CD4-positive, alpha-beta T cell (primary cell): ENCODE results near the gene SRD5A3. TPM values are rescaled to one million over a fixed set of nuclear protein-coding genes. Genes with fewer than 3 reads are reported as not detected.

Experiments
- ATAC-seq: fragments of 200-7000 bp; cut with Tn5 transposase; one replicate; pipeline ENCODE4 v1.10.0; 2022; ENCODE audit warnings: mild to moderate bottlenecking; ENCODE audit not compliant: poor library complexity
- CTCF ChIA-PET: fragments of 350-600 bp; sonication (Branson Sonifier 250); formaldehyde crosslinking; loops from one replicate; lab custom pipeline; 2021; ENCODE audit warnings: antibody characterized with exemption, inconsistent platforms; lab: Charles Lee
- POLR2A ChIA-PET: fragments of 350-600 bp; sonication (Branson Sonifier 250); formaldehyde crosslinking; loops from one replicate; lab custom pipeline; 2021; ENCODE audit warnings: antibody characterized with exemption, inconsistent platforms; lab: Charles Lee
- DNase-seq, 14 experiments: peaks; one replicate each; pipeline ENCODE4 v3.0.0-alpha.2; 2013 to 2020; ENCODE audit warnings: mixed read lengths in 2 of 14
- H3K27ac ChIP-seq, 2 donors: one replicate each; pipeline versions ENCODE4 v1.5.1 to v1.7.0; 2013; ENCODE audit warnings: low read length in 2 of 2, low read depth in 1 of 2, mild to moderate bottlenecking in 1 of 2
- H3K27me3 ChIP-seq, 2 experiments: 1 replicate in 1 of 2; 2 replicates in 1 of 2; pipeline versions ENCODE4 v1.6.1 to v1.7.0; 2013; ENCODE audit warnings: low read length in 2 of 2, control low read depth in 1 of 2, mild to moderate bottlenecking in 1 of 2, moderate library complexity in 1 of 2; ENCODE audit not compliant: insufficient read depth in 2 of 2, control insufficient read depth in 1 of 2
- H3K36me3 ChIP-seq: one replicate; pipeline ENCODE4 v1.6.1; 2013; ENCODE audit warnings: low read length, control low read depth; ENCODE audit not compliant: insufficient read depth
- H3K4me1 ChIP-seq: one replicate; pipeline ENCODE4 v1.6.1; 2013; ENCODE audit warnings: low read length, control low read depth; ENCODE audit not compliant: insufficient read depth
- H3K4me3 ChIP-seq: one replicate; pipeline ENCODE4 v1.5.1; 2013; ENCODE audit warnings: mild to moderate bottlenecking, low read length, moderate library complexity
- H3K9me3 ChIP-seq, 2 experiments: 1 replicate in 1 of 2; 2 replicates in 1 of 2; pipeline versions ENCODE4 v1.6.1 to v1.7.0; 2013; ENCODE audit warnings: low read length in 2 of 2, mild to moderate bottlenecking in 2 of 2, control low read depth in 1 of 2, moderate library complexity in 1 of 2; ENCODE audit not compliant: control insufficient read depth in 1 of 2, insufficient read depth in 1 of 2
- H3K27ac Mint-ChIP-seq: one replicate; pipeline ENCODE4 v1.8.0; 2020; ENCODE audit warnings: mixed read lengths
- H3K27me3 Mint-ChIP-seq: one replicate; pipeline ENCODE4 v1.8.0; 2021; ENCODE audit warnings: mixed read lengths
- H3K36me3 Mint-ChIP-seq: one replicate; pipeline ENCODE4 v1.8.0; 2021; ENCODE audit warnings: low read depth, mixed read lengths
- H3K4me1 Mint-ChIP-seq: one replicate; pipeline ENCODE4 v1.8.0; 2021; ENCODE audit warnings: low read depth, mixed read lengths
- H3K4me3 Mint-ChIP-seq: one replicate; pipeline ENCODE4 v1.8.0; 2020; ENCODE audit warnings: mild to moderate bottlenecking, mixed read lengths
- H3K9me3 Mint-ChIP-seq: one replicate; pipeline ENCODE4 v1.8.0; 2020; ENCODE audit warnings: mixed read lengths
- intact Hi-C, 2 experiments: fragments of 100-400 bp; cut with DNase I in 1 of 2; cut with micrococcal nuclease in 1 of 2; formaldehyde crosslinking; loops; one replicate each; pipeline versions ENCODE4 v1.15.1 to v1.9.0; 2023 to 2025; cut with DNase I, micrococcal nuclease
- total RNA-seq, 174 experiments: library from RNA in 2 of 174; stranded (reverse) in 2 of 174; gene quantifications; one replicate each; pipeline ENCODE4 v1.2.3 and lab custom pipeline; 2021 to 2026
- TF ChIP-seq, protein P1 (sequence below): fragments of 200-600 bp; IDR thresholded peaks from one replicate; pipeline ENCODE4 v1.8.0; 2022; ENCODE audit warnings: antibody characterized with exemption, mild to moderate bottlenecking

The SRD5A3 gene
- total RNA-seq, 2 experiments from 2014 or later, result 2.1 to 2.2 TPM

DNA sequence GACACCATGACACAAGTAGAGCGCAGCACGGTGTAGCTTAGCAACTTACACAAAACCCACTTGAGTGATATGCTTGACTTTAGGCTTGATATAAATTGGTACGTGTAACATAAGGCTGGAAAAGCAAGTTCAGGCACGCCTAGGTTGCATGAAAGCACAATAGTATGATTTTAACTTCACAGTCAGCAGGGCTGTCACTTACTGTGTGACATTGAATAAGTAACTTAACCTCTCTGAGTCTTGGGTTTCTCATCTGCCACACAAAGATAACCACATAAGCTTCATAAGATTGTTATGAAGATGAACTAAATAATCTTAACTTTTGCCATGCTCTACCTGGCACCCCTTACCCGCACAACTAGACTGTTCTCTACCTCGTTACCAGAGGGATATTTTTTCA, 9.5 kb downstream of the SRD5A3 start:
- Mint-ChIP-seq H3K9me3 (peaks cover 4% of the 10 kb centered on the region), H3K27me3 (no peaks in the 10 kb centered on the region), H3K4me3 (no peak overlapping the region), H3K27ac (no peak overlapping the region), H3K36me3 (no peaks in the 10 kb centered on the region), H3K4me1 (no peaks in the 10 kb centered on the region)
- TF ChIP-seq, protein P1, sequence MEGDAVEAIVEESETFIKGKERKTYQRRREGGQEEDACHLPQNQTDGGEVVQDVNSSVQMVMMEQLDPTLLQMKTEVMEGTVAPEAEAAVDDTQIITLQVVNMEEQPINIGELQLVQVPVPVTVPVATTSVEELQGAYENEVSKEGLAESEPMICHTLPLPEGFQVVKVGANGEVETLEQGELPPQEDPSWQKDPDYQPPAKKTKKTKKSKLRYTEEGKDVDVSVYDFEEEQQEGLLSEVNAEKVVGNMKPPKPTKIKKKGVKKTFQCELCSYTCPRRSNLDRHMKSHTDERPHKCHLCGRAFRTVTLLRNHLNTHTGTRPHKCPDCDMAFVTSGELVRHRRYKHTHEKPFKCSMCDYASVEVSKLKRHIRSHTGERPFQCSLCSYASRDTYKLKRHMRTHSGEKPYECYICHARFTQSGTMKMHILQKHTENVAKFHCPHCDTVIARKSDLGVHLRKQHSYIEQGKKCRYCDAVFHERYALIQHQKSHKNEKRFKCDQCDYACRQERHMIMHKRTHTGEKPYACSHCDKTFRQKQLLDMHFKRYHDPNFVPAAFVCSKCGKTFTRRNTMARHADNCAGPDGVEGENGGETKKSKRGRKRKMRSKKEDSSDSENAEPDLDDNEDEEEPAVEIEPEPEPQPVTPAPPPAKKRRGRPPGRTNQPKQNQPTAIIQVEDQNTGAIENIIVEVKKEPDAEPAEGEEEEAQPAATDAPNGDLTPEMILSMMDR, result no peak
- Histone ChIP-seq H3K27ac (no peak overlapping the region), H3K4me1 (no peaks in the 10 kb centered on the region), H3K36me3 (no peaks in the 10 kb centered on the region), H3K4me3 (no peak overlapping the region), H3K9me3 (no peaks in the 10 kb centered on the region), H3K27me3 (no peaks in the 10 kb centered on the region)
- POLR2A ChIA-PET, result interaction anchor here (0.6 to 1.1 kb wide), 2 partner anchors 10 to 40 kb away, joined by 3 to 4 read pairs; partner anchors contain the start of genes SRD5A3 and TMEM165
- CTCF ChIA-PET, result interaction anchor here (0.7 kb wide), 1 partner anchor 407 kb away, joined by 3 read pairs; no protein-coding TSS in a partner anchor
- intact Hi-C loops, result no loop called here
- no peak for DNase-seq
- no peak for ATAC-seq

- CTCF ChIA-PET, result no interaction called here
- Histone ChIP-seq H3K27me3 (no peaks in the 10 kb centered on the region), H3K36me3 (no peaks in the 10 kb centered on the region), H3K4me3 (no peak overlapping the region), H3K27ac (no peak overlapping the region), H3K9me3 (no peaks in the 10 kb centered on the region), H3K4me1 (no peaks in the 10 kb centered on the region)
- Mint-ChIP-seq H3K36me3 (no peaks in the 10 kb centered on the region), H3K4me3 (no peak overlapping the region), H3K4me1 (no peaks in the 10 kb centered on the region), H3K9me3 (peaks cover 4% of the 10 kb centered on the region), H3K27me3 (no peaks in the 10 kb centered on the region), H3K27ac (no peak overlapping the region)
- intact Hi-C loops, result no loop called here
- POLR2A ChIA-PET, result no interaction called here
- TF ChIP-seq, protein P1, result no peak
- no peak for DNase-seq
- no peak for ATAC-seq
Observed at GRCh38 chr4:55356991-55357461, 11.0 kb downstream of the SRD5A3 start.

- no peak for ATAC-seq
- Mint-ChIP-seq H3K27ac (no peak overlapping the region), H3K4me1 (no peaks in the 10 kb centered on the region), H3K4me3 (no peak overlapping the region), H3K9me3 (no peaks in the 10 kb centered on the region), H3K36me3 (no peaks in the 10 kb centered on the region), H3K27me3 (no peaks in the 10 kb centered on the region)
- Histone ChIP-seq H3K4me3 (no peak overlapping the region), H3K27me3 (no peaks in the 10 kb centered on the region), H3K9me3 (no peaks in the 10 kb centered on the region), H3K36me3 (no peaks in the 10 kb centered on the region), H3K27ac (no peak overlapping the region), H3K4me1 (no peaks in the 10 kb centered on the region)
- intact Hi-C loops, result no loop called here
- TF ChIP-seq, protein P1, result no peak
- ChIA-PET CTCF (no interaction called here), POLR2A (no interaction called here)
- no peak for DNase-seq
Observed at GRCh38 chr4:55358246-55358645, 12.2 kb downstream of the SRD5A3 start.
